Skeletal muscle tissue (tissue), 4 donors: Measurements from ENCODE around the gene ZDHHC7. TPM values are rescaled to one million over a fixed set of nuclear protein-coding genes. Genes with fewer than 3 reads are reported as not detected.
A peak's percentile ranks its signal among the peaks of the same experiment; 100 is the strongest.

ENCODE experiments used
- H3K27ac ChIP-seq: one replicate; pipeline ENCODE4 v1.7.0; 2013; ENCODE audit warnings: mild to moderate bottlenecking, low read depth, low read length, inconsistent platforms
- H3K27me3 ChIP-seq, 3 donors: one replicate each; pipeline ENCODE4 v1.7.0; 2013; ENCODE audit warnings: low read length in 3 of 3; ENCODE audit not compliant: control insufficient read depth in 3 of 3, insufficient read depth in 3 of 3
- H3K36me3 ChIP-seq, 3 donors: one replicate each; pipeline ENCODE4 v1.7.0; 2013; ENCODE audit warnings: low read length in 3 of 3; ENCODE audit not compliant: control insufficient read depth in 3 of 3, insufficient read depth in 3 of 3
- H3K4me1 ChIP-seq, 3 donors: one replicate each; pipeline ENCODE4 v1.7.0; 2013; ENCODE audit warnings: low read length in 3 of 3, mild to moderate bottlenecking in 3 of 3; ENCODE audit not compliant: control insufficient read depth in 3 of 3, insufficient read depth in 3 of 3
- H3K4me3 ChIP-seq, 3 donors: one replicate each; pipeline ENCODE4 v1.7.0; 2013; ENCODE audit warnings: low read length in 3 of 3
- H3K9ac ChIP-seq, 3 donors: one replicate each; pipeline ENCODE4 v1.7.0; 2013; ENCODE audit warnings: low read length in 3 of 3, mild to moderate bottlenecking in 3 of 3, moderate library complexity in 2 of 3, low read depth in 1 of 3
- H3K9me3 ChIP-seq, 3 donors: one replicate each; pipeline ENCODE4 v1.7.0; 2013; ENCODE audit warnings: low read length in 3 of 3; ENCODE audit not compliant: control insufficient read depth in 3 of 3
- total RNA-seq: library from RNA; depleted of rRNA; stranded (reverse); fragments of >200 nt; gene quantifications from one replicate; pipeline ENCODE4 v1.2.3, GENCODE V29; 2014
- donor health status: Osteomylitis.

ZDHHC7 gene
- total RNA-seq, 1 donor from 2014 or later = 19.8 TPM

DNA sequence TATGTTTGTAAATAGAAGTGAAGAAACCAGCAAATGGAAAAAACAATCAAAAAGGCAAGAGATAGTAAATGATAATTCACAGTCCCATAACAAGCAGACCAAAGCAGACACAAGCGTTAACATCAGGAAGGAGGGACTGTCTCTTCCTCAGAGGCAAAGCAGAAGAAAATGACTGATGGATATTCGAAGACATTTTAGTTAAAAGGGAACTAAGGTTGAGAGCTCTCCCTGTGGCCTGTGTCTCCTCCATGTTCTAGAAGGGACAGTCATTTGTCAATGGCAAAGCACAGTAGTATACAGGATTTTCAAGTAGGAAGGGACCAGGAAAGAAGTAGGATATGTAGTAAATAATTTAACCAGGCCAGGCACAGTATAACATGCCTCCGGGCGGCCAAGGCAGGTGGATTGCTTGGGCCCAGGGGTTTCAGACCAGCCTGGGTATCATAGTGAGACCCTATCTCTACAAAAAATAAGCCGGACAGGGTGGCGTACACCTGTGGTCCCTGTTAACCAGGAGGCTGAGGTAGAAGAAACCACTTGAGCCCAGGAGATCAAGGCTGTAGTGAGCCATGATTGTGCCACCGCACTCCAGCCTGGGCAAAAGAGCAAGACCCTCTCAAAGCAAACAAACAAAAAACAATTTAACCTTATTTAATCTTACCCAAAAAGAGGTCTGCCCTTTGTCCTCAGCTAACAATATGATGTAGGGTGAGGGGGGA is 3.7 kb downstream of the ZDHHC7 start:
- Histone ChIP-seq H3K9ac (no peak overlapping the region), H3K9me3 (no peaks in the 10 kb centered on the region), H3K36me3 (no peaks in the 10 kb centered on the region), H3K27me3 (no peaks in the 10 kb centered on the region), H3K27ac (no peak overlapping the region), H3K4me3 (no peak overlapping the region), H3K4me1 (peaks cover 54 to 77% (median 69%) of the 10 kb centered on the region in 3 donors)

GRCh38 chr16:85006639-85007038 is 4.7 kb downstream of the ZDHHC7 start:
- H3K27me3 ChIP-seq = no peaks in the 10 kb centered on the region
- no peak overlapping the region for H3K4me3 ChIP-seq
- no peaks in the 10 kb centered on the region for H3K9me3 ChIP-seq
- peaks cover 57 to 81% (median 72%) of the 10 kb centered on the region in 3 donors for H3K4me1 ChIP-seq
- H3K9ac ChIP-seq = no peak overlapping the region
- no peaks in the 10 kb centered on the region for H3K36me3 ChIP-seq
- no peak overlapping the region for H3K27ac ChIP-seq

GRCh38 chr16:85005285-85006069 is 5.9 kb downstream of the ZDHHC7 start:
- H3K9me3 ChIP-seq = no peaks in the 10 kb centered on the region
- no peaks in the 10 kb centered on the region for H3K27me3 ChIP-seq
- H3K27ac ChIP-seq = peak overlapping the region; percentile 78
- no peaks in the 10 kb centered on the region for H3K36me3 ChIP-seq
- peaks cover 62 to 87% (median 76%) of the 10 kb centered on the region in 3 donors for H3K4me1 ChIP-seq
- H3K4me3 ChIP-seq = peak overlapping the region in 2 of 3 donors; percentile 6 to 34
- H3K9ac ChIP-seq = peak overlapping the region; percentile 24 to 54 (median 27)

DNA sequence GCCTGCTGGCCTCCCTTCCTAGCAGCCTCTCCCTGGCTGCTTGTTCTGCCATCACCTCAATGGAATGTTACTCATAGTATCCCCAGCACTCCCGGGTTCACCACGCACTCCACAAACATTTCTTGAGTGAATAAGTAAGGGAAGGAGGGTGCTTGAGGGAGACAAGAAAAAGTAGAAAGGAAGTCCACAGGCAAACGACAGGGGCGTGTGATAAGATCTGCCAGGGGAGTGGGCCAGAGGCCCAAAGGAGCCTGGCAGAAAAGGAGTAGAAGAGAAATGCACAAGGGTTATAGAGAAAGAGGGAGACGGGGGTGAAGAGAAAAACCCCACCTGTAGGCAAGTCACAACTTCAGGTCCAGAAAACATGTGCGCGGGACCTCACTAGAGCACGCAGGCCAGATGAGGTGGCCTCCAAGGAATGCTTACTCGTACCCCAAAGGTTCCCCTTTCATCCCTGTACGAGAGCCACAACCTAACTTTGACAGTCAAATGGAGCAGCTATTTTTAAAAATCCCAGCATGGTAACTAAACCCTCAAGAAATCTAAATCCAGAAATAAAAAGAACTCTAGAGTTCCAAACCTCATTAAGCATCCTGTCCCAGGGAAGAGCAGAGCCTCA is 6.6 kb downstream of the ZDHHC7 start:
- H3K4me3 ChIP-seq = peak overlapping the region; percentile 6 to 33 (median 14)
- H3K36me3 ChIP-seq = no peaks in the 10 kb centered on the region
- H3K9me3 ChIP-seq = no peaks in the 10 kb centered on the region
- H3K27ac ChIP-seq = peak overlapping the region; percentile 78
- no peaks in the 10 kb centered on the region for H3K27me3 ChIP-seq
- H3K9ac ChIP-seq = peak overlapping the region; percentile 24 to 36 (median 27)
- peaks cover 58 to 82% (median 69%) of the 10 kb centered on the region in 3 donors for H3K4me1 ChIP-seq

DNA sequence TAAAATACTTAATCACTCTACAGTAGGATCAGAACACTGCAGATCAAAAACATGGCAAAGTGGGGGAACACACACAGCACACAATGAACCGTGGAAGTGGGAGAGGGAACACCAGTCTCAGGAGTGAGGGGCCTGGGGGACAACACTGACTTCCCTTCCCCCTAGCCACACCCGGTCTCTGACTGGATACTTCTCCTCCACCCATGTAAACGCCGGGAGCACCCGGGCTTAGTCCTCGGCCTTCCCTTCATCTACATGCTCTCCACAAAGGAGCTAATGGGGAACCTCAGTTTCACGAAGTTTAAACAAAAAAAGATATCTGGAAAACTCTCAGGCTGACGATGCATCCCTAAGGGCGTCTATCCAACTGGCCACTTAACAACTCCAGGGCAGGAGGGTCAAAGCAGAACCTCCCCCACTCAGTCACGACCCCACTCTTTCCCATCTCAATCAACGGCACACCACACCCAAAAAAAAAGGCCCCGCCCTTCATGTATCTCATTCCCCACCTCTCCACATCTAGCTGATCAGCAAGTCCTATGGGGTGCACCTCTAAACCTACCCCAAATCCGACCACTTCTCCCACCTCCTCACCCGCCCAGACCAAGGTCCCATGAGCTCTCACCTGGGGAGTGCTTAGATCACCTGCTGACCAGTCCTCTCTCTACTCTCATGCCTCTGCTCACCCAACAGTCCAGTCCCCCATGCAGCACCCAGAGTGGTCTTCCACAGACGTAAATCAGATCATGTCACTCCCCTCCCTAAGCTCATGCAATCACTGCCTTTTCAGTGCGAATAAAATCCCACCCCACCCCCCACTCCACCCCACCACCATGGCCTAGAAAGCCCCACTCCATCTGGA is 7.4 kb downstream of the ZDHHC7 start:
- Histone ChIP-seq H3K9ac (peak overlapping the region in 2 of 3 donors; percentile 18 to 27), H3K27ac (peak overlapping the region; percentile 78), H3K4me3 (peak overlapping the region in 2 of 3 donors; percentile 33 to 42), H3K9me3 (no peaks in the 10 kb centered on the region), H3K36me3 (no peaks in the 10 kb centered on the region), H3K4me1 (peaks cover 53 to 82% (median 69%) of the 10 kb centered on the region in 3 donors), H3K27me3 (no peaks in the 10 kb centered on the region)

DNA sequence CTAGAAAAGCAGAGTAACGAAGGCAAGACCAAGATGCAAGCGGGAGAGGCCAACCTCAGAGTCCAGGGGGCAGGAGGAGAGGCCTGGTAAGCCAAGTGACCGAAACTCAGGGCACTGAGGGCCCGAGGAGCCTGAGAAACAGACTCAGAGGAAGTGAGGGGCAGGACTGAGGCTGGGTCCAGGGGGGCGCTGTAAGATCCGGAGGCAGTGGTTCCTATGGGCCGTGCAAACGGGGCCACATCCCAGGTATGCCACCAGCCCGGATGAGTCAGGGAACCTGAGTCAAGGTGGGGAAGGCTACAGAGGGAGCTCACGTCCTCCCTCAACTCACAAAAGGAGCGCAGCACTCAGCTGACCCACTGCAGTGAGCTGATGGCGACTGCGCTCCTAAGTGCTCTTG is 8.3 kb downstream of the ZDHHC7 start:
- Histone ChIP-seq H3K9me3 (no peaks in the 10 kb centered on the region), H3K9ac (peak overlapping the region in 2 of 3 donors; percentile 21 to 27), H3K27ac (peak overlapping the region; percentile 78), H3K36me3 (no peaks in the 10 kb centered on the region), H3K4me1 (peaks cover 53 to 75% (median 62%) of the 10 kb centered on the region in 3 donors), H3K27me3 (no peaks in the 10 kb centered on the region), H3K4me3 (peak overlapping the region; percentile 19 to 35 (median 27))

DNA sequence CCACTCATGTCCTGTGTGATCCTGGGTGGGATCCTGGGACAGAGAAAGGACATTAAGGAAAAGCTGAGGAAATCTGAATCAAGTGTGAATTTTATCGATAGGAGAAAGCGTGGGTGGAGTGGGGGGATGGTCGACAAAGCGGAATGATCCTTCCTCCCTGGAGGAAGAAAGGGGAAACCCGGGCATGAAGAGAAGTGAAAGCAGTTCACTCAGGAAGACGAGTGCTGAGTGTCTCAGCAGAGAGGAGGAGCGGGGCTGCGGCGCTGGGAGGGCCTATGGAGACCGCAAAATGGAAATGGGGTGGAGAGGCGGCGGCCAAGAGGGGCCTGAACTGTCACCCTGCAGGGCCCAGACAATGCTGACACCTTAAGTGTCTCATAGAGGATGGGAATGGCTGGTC is 8.7 kb downstream of the ZDHHC7 start:
- Histone ChIP-seq H3K9ac (peak overlapping the region; percentile 27 to 45 (median 30)), H3K36me3 (no peaks in the 10 kb centered on the region), H3K9me3 (no peaks in the 10 kb centered on the region), H3K4me3 (peak overlapping the region; percentile 19 to 59 (median 35)), H3K27ac (peak overlapping the region; percentile 78), H3K4me1 (peaks cover 50 to 72% (median 57%) of the 10 kb centered on the region in 3 donors), H3K27me3 (no peaks in the 10 kb centered on the region)

DNA sequence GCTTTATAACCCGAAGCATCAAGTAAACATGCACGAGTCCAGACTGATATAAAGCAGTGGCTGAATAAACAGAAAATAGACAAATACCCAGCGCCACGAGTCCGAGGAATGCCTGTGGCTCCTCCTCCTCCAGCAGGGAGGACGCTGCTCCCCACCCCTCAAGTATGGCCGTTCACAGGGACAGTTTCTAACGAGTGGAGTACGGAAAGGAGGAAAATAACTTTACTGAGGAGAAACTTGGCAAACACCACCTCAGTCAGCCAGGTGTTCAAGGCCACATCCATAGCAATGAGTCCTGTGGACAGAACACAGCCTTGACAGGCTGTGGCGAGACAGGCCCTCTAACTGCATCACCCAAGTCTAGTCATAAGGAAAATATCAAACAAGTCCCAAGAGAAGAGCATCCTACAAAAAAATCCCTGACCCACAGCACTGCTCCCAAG is 9.2 kb downstream of the ZDHHC7 start:
- H3K27ac ChIP-seq = peak overlapping the region; percentile 78
- peak overlapping the region in 2 of 3 donors; percentile 35 to 59 for H3K4me3 ChIP-seq
- H3K4me1 ChIP-seq = peaks cover 47 to 67% (median 53%) of the 10 kb centered on the region in 3 donors
- H3K9me3 ChIP-seq = no peaks in the 10 kb centered on the region
- no peaks in the 10 kb centered on the region for H3K27me3 ChIP-seq
- H3K9ac ChIP-seq = peak overlapping the region; percentile 27 to 45 (median 30)
- no peaks in the 10 kb centered on the region for H3K36me3 ChIP-seq

DNA sequence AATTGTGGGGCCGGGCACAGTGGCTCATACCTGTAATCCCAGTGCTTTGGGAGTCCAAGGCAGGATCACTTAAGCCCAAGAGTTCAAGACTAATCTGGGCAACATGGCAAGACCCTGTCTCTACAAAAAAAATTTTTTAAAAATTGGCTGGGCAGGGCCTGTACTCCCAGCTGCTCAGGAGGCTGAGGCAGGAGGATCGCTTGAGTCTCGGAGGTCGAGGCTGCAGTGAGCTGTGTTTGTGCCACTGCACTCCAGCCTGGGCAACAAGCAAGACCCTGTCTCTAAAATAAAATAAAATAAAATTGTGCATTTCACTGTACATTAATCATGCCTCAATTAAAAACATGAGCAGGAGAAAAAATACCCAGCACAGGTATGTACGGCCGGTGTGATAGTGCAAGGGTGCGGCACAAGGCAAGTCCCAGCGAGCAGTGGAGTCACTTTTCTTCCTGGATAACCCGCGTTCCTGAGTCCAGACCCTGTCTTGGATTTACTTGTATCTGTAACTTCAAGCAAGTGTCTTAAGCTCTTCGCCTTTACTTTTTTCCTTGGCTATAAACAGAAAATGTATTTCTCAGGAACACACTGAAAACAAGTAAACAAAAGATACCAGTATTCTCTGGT is 11.4 kb downstream of the ZDHHC7 start:
- Histone ChIP-seq H3K9me3 (no peaks in the 10 kb centered on the region), H3K36me3 (peaks cover 2 to 8% (median 7%) of the 10 kb centered on the region in 3 donors), H3K27ac (no peak overlapping the region), H3K9ac (no peak overlapping the region), H3K4me1 (peaks cover 41 to 54% (median 51%) of the 10 kb centered on the region in 3 donors), H3K4me3 (no peak overlapping the region), H3K27me3 (no peaks in the 10 kb centered on the region)
